Measurements from ENCODE around the gene MED13L. TPM values are rescaled to one million over a fixed set of nuclear protein-coding genes. Genes with fewer than 3 reads are reported as not detected.
A peak's percentile ranks its signal among the peaks of the same experiment; 100 is the strongest.

The MED13L gene
- total RNA-seq, 4 donors from 2014 or later: 173 to 222 (median 192) TPM

- Histone ChIP-seq H3K9me3 (no peaks in the 10 kb centered on the region), H3K4me3 (no peak overlapping the region), H3K36me3 (no peaks in the 10 kb centered on the region), H3K4me1 (peaks cover 16 to 76% (median 27%) of the 10 kb centered on the region in 3 donors), H3K27ac (no peak overlapping the region), H3K27me3 (no peaks in the 10 kb centered on the region)
- TF ChIP-seq POLR2AphosphoS5 (IDR thresholded peaks at IDR 0.05) (no peak), POLR2A (IDR thresholded peaks at IDR 0.05) (no peak), CTCF (IDR thresholded peaks at IDR 0.05) (peak in 1 of 4 experiments; percentile 18), EP300 (IDR thresholded peaks at IDR 0.05) (no peak)
- WGBS, 2 donors (ENCODE audit: low coverage in 1 of 2): 60 to 65% methylated on average over 4 of the region's 4 CpGs
- no peak for ATAC-seq
Observed at GRCh38 chr12:116202940-116203339, 74.6 kb downstream of the MED13L start.

- H3K27me3 ChIP-seq: no peaks in the 10 kb centered on the region
- no peak for TF ChIP-seq EP300 (IDR thresholded peaks at IDR 0.05)
- no peak for TF ChIP-seq CTCF (IDR thresholded peaks at IDR 0.05)
- no peak for TF ChIP-seq POLR2A (IDR thresholded peaks at IDR 0.05)
- TF ChIP-seq POLR2AphosphoS5 (IDR thresholded peaks at IDR 0.05): no peak
- H3K4me3 ChIP-seq: no peak overlapping the region
- H3K36me3 ChIP-seq: no peaks in the 10 kb centered on the region
- peaks cover 16 to 81% (median 28%) of the 10 kb centered on the region in 3 donors for H3K4me1 ChIP-seq
- H3K27ac ChIP-seq: no peak overlapping the region
- ATAC-seq: no peak
- 70 to 87% methylated on average over 2 to 4 of the region's 4 CpGs for WGBS, 2 donors (ENCODE audit: low coverage in 1 of 2)
- H3K9me3 ChIP-seq: no peaks in the 10 kb centered on the region
Observed at GRCh38 chr12:116202433-116202832, 75.1 kb downstream of the MED13L start.

GRCh38 chr12:116201908-116202307 is 75.6 kb downstream of the MED13L start:
- 73 to 80% methylated on average over 1 of the region's 1 CpG for WGBS, 2 donors (ENCODE audit: low coverage in 1 of 2)
- no peaks in the 10 kb centered on the region for H3K9me3 ChIP-seq
- no peaks in the 10 kb centered on the region for H3K27me3 ChIP-seq
- H3K4me3 ChIP-seq: no peak overlapping the region
- no peak overlapping the region for H3K27ac ChIP-seq
- no peak for ATAC-seq
- H3K4me1 ChIP-seq: peaks cover 16 to 86% (median 33%) of the 10 kb centered on the region in 3 donors
- no peak for TF ChIP-seq POLR2AphosphoS5 (IDR thresholded peaks at IDR 0.05)
- H3K36me3 ChIP-seq: no peaks in the 10 kb centered on the region

GRCh38 chr12:116201359-116201758 is 76.1 kb downstream of the MED13L start:
- H3K9me3 ChIP-seq: no peaks in the 10 kb centered on the region
- H3K4me1 ChIP-seq: peaks cover 19 to 89% (median 37%) of the 10 kb centered on the region in 3 donors
- ATAC-seq: no peak
- 72 to 79% methylated on average over 2 of the region's 2 CpGs for WGBS, 2 donors (ENCODE audit: low coverage in 1 of 2)
- no peaks in the 10 kb centered on the region for H3K36me3 ChIP-seq
- H3K27me3 ChIP-seq: no peaks in the 10 kb centered on the region
- no peak overlapping the region for H3K27ac ChIP-seq
- H3K4me3 ChIP-seq: no peak overlapping the region
- TF ChIP-seq POLR2A (IDR thresholded peaks at IDR 0.05) (no peak), EP300 (IDR thresholded peaks at IDR 0.05) (no peak), CTCF (IDR thresholded peaks at IDR 0.05) (no peak), POLR2AphosphoS5 (IDR thresholded peaks at IDR 0.05) (no peak)

GRCh38 chr12:116200812-116201211 is 76.7 kb downstream of the MED13L start:
- peaks cover 21 to 92% (median 40%) of the 10 kb centered on the region in 3 donors for H3K4me1 ChIP-seq
- TF ChIP-seq EP300 (IDR thresholded peaks at IDR 0.05) (no peak), CTCF (IDR thresholded peaks at IDR 0.05) (no peak), POLR2A (IDR thresholded peaks at IDR 0.05) (no peak), POLR2AphosphoS5 (IDR thresholded peaks at IDR 0.05) (no peak)
- ATAC-seq: no peak
- WGBS, 2 donors (ENCODE audit: low coverage in 1 of 2): 84 to 93% methylated on average over 1 of the region's 1 CpG
- no peaks in the 10 kb centered on the region for H3K27me3 ChIP-seq
- no peaks in the 10 kb centered on the region for H3K9me3 ChIP-seq
- no peak overlapping the region for H3K27ac ChIP-seq
- no peak overlapping the region for H3K4me3 ChIP-seq
- no peaks in the 10 kb centered on the region for H3K36me3 ChIP-seq
